Femur (tissue), 1 donor: Measurements from ENCODE around the gene TNFRSF17.

Experiments
- DNase-seq: peaks from one replicate; pipeline ENCODE4 v3.0.0-alpha.2; 2017

The TNFRSF17 gene

GRCh38 chr16:12009462-12009861, 44.5 kb downstream of the TNFRSF17 start:
- DNase-seq, result no peak

GRCh38 chr16:12009922-12010321, 44.9 kb downstream of the TNFRSF17 start:
- no peak for DNase-seq

- no peak for DNase-seq
These were observed 45.6 kb downstream of the TNFRSF17 start for GRCh38 chr16:12010388-12011251.

GRCh38 chr16:12011565-12011964, 46.6 kb downstream of the TNFRSF17 start:
- no peak for DNase-seq

GRCh38 chr16:12016291-12016947, 51.4 kb downstream of the TNFRSF17 start:
- DNase-seq, result no peak

GRCh38 chr16:12017558-12017957, 52.5 kb downstream of the TNFRSF17 start:
- no peak for DNase-seq
